ENCODE measurements around the gene PHKA1. TPM values are rescaled to one million over a fixed set of nuclear protein-coding genes. Genes with fewer than 3 reads are reported as not detected.

The PHKA1 gene
- total RNA-seq, 2 donors from 2014 or later, result 0.50 to 2.7 TPM

GRCh38 chrX:72532366-72532765 lies 181.7 kb downstream of the PHKA1 start:
- ATAC-seq (no peak), DNase-seq (ENCODE audit: low spot score) (no peak)
- Mint-ChIP-seq H3K4me3 (no peak overlapping the region), H3K36me3 (no peaks in the 10 kb centered on the region), H3K27me3 (peaks cover 0 to 3% of the 10 kb centered on the region in 2 donors), H3K4me1 (ENCODE audit: low read depth in 2 of 2) (peaks cover 1 to 4% of the 10 kb centered on the region in 2 donors), H3K27ac (no peak overlapping the region), H3K9me3 (no peaks in the 10 kb centered on the region)

Other genes starting within 250 kb of the PHKA1 start
- gene HDAC8, start 141.5 kb downstream of the PHKA1 start, total RNA-seq, result 10 to 100 TPM; 31.5 to 46.8 TPM
- not detected for gene DMRTC1B, start 62.6 kb upstream of the PHKA1 start, total RNA-seq
- gene FAM236B, start 68.4 kb upstream of the PHKA1 start, total RNA-seq, result not detected
- not detected for gene FAM236D, start 93.9 kb upstream of the PHKA1 start, total RNA-seq
- not detected for gene FAM236C, start 198.3 kb upstream of the PHKA1 start, total RNA-seq
- not detected for gene FAM236A, start 223.9 kb upstream of the PHKA1 start, total RNA-seq
- gene DMRTC1, start 229.5 kb upstream of the PHKA1 start, total RNA-seq, result not detected

All from natural killer cell treated with Interleukin-12 subunit alpha and Interleukin-12 subunit beta and Interleukin-15 and Interleukin-18, amount 100 ng/mL, for 72 hours (primary cell).